Measurements from ENCODE around the gene PRELID3B. TPM values are rescaled to one million over a fixed set of nuclear protein-coding genes. Genes with fewer than 3 reads are reported as not detected.

Gene PRELID3B
- total RNA-seq, 1 experiment from 2014 or later = 129 TPM

DNA sequence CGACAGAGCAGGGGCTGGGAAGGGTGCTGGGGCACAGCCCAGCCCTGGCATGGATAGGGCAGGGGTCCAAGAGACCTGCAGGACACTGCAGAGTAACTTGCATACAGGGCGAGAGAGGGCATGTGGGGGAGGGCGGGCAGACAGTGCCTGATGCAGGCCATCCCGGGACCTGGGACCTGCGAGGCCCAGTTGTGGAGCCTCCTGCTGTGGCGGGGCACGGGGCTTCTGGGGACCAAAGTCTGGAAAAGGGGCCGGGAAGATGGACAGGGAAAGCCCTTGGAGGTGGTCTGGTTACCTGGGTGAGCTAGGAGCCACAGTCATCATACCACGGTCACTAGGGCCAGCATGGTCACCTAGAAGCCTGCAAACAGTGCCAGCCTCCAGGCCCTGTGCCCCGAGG lies 23.8 kb downstream of the PRELID3B start:
- no peak overlapping the region for H3K9ac ChIP-seq (ENCODE audit: low read length)
- H3K27me3 ChIP-seq (ENCODE audit: insufficient read depth, low read length) = no peaks in the 10 kb centered on the region
- no peak overlapping the region for H2AFZ ChIP-seq (ENCODE audit: low read depth, low read length, poor library complexity, severe bottlenecking)
- H3K4me3 ChIP-seq (replicated peaks in 1 of 2; ENCODE audit: low read depth in 1 of 2, low read length in 2 of 2) = no peak overlapping the region
- H3K9me3 ChIP-seq (ENCODE audit: control insufficient read depth in 1 of 2, insufficient read depth in 1 of 2, low read depth in 1 of 2, low read length in 2 of 2) = no peaks in the 10 kb centered on the region
- ATAC-seq (no peak), DNase-seq (ENCODE audit: low read depth, low spot score) (no peak)
- TF ChIP-seq CBX3 (IDR thresholded peaks at IDR 0.05; ENCODE audit: low read depth) = no peak
- no peak for TF ChIP-seq FOSL1 (IDR thresholded peaks at IDR 0.05; ENCODE audit: low read depth)
- no peak for TF ChIP-seq TCF7L2 (IDR thresholded peaks at IDR 0.05; ENCODE audit: borderline replicate concordance, extremely low read depth, insufficient read depth, insufficient read length)
- no peak for TF ChIP-seq JUND (IDR thresholded peaks at IDR 0.05)
- no peak for TF ChIP-seq SIN3A (IDR thresholded peaks at IDR 0.05; ENCODE audit: low read depth)
- no TSS peak for BruUV-seq (replicated peaks)
- intact Hi-C loops (cut with micrococcal nuclease) = no loop called here
- H3K79me2 ChIP-seq (ENCODE audit: insufficient read depth, low read length) = no peaks in the 10 kb centered on the region
- POLR2A ChIA-PET = no interaction called here
- H3K4me1 ChIP-seq (ENCODE audit: control insufficient read depth in 1 of 2, insufficient read depth in 2 of 2, low read length in 2 of 2) = peaks cover 0 to 5% of the 10 kb centered on the region in 2 experiments; a peak in 2 of 4 replicates
- CTCF ChIA-PET = no interaction called here
- no peak overlapping the region for H3K27ac ChIP-seq (ENCODE audit: low read depth, low read length)
- H3K4me2 ChIP-seq (ENCODE audit: low read length) = no peak overlapping the region
- H4K20me1 ChIP-seq (ENCODE audit: insufficient read depth) = no peaks in the 10 kb centered on the region
- H3K9me2 ChIP-seq (ENCODE audit: insufficient read depth) = no peaks in the 10 kb centered on the region
- peaks cover 3 to 13% of the 10 kb centered on the region in 2 experiments; a peak in 2 of 4 replicates for H3K36me3 ChIP-seq (ENCODE audit: control insufficient read depth in 1 of 2, insufficient read depth in 2 of 2, low read length in 2 of 2)
- RAD21 ChIA-PET (ENCODE audit: low non-redundant PET in 1 of 2, low total read pairs in 2 of 2, uncharacterized antibody in 2 of 2, unreplicated experiment in 2 of 2) = no interaction called here

DNA sequence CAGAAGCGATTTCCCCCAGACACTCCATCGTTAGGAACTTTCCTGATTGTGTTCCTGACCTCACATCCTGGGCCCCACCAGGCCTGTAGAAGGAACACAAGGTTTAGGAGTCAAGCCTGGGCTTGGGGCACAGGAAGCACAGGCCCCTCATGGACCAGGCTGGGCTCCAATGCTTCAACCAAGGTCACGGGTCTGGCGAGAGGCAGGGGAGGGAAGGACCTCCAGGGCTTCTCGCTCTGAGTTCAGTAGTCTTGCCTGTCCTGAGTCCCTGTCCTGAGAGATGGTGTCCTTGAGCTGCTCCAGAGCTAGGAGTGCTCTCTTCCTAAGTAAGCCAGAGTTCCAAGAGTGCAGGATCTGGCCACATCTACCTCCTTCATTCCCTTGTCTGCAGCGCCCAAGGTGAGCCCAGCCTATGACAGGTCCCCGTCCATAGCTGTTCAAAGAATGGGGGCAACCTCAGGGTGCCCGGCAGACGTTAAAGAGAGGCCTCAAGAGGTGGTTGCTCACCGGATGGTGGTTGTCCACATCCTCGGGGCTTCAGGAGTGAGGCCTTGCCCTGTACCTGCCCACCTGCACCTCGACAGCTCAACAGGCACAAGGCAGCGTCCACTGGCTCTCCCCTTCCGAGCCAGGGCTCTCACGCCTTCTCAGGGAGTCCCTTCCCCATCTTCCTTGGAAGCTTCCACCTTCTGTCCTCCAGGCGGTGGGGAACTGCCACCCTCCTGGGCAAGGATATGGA lies 24.9 kb downstream of the PRELID3B start:
- H3K4me1 ChIP-seq (ENCODE audit: control insufficient read depth in 1 of 2, insufficient read depth in 2 of 2, low read length in 2 of 2) = peaks cover 0 to 5% of the 10 kb centered on the region in 2 experiments; a peak in 2 of 4 replicates
- H3K79me2 ChIP-seq (ENCODE audit: insufficient read depth, low read length) = no peaks in the 10 kb centered on the region
- no peaks in the 10 kb centered on the region for H3K9me3 ChIP-seq (ENCODE audit: control insufficient read depth in 1 of 2, insufficient read depth in 1 of 2, low read depth in 1 of 2, low read length in 2 of 2)
- H3K9me2 ChIP-seq (ENCODE audit: insufficient read depth) = no peaks in the 10 kb centered on the region
- TF ChIP-seq, protein P1, sequence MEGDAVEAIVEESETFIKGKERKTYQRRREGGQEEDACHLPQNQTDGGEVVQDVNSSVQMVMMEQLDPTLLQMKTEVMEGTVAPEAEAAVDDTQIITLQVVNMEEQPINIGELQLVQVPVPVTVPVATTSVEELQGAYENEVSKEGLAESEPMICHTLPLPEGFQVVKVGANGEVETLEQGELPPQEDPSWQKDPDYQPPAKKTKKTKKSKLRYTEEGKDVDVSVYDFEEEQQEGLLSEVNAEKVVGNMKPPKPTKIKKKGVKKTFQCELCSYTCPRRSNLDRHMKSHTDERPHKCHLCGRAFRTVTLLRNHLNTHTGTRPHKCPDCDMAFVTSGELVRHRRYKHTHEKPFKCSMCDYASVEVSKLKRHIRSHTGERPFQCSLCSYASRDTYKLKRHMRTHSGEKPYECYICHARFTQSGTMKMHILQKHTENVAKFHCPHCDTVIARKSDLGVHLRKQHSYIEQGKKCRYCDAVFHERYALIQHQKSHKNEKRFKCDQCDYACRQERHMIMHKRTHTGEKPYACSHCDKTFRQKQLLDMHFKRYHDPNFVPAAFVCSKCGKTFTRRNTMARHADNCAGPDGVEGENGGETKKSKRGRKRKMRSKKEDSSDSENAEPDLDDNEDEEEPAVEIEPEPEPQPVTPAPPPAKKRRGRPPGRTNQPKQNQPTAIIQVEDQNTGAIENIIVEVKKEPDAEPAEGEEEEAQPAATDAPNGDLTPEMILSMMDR (IDR thresholded peaks at IDR 0.05 in 2 of 3, conservative IDR thresholded peaks at IDR 0.05 in 1 of 3; ENCODE audit: borderline replicate concordance in 1 of 3, insufficient read depth in 1 of 3, low read depth in 2 of 3, low read length in 2 of 3) = no peak
- TF ChIP-seq, protein P2, sequence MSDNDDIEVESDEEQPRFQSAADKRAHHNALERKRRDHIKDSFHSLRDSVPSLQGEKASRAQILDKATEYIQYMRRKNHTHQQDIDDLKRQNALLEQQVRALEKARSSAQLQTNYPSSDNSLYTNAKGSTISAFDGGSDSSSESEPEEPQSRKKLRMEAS (IDR thresholded peaks at IDR 0.05) = no peak
- TF ChIP-seq POLR2AphosphoS5 (IDR thresholded peaks at IDR 0.05; ENCODE audit: low read depth, low read length) = no peak
- no peaks in the 10 kb centered on the region for H3K27me3 ChIP-seq (ENCODE audit: insufficient read depth, low read length)
- no peak overlapping the region for H2AFZ ChIP-seq (ENCODE audit: low read depth, low read length, poor library complexity, severe bottlenecking)
- H3K4me2 ChIP-seq (ENCODE audit: low read length) = no peak overlapping the region
- CTCF ChIA-PET = no interaction called here
- intact Hi-C loops (cut with micrococcal nuclease) = no loop called here
- H3K4me3 ChIP-seq (replicated peaks in 1 of 2; ENCODE audit: low read depth in 1 of 2, low read length in 2 of 2) = no peak overlapping the region
- H3K27ac ChIP-seq (ENCODE audit: low read depth, low read length) = no peak overlapping the region
- BruUV-seq (replicated peaks) = no TSS peak
- DNase-seq (ENCODE audit: low read depth, low spot score) (no peak), ATAC-seq (0 out of 2 replicates have a peak, but pooled peaks have one; percentile 37)
- peaks cover 3 to 4% of the 10 kb centered on the region in 2 experiments; a peak in 2 of 4 replicates for H3K36me3 ChIP-seq (ENCODE audit: control insufficient read depth in 1 of 2, insufficient read depth in 2 of 2, low read length in 2 of 2)
- RAD21 ChIA-PET (ENCODE audit: low non-redundant PET in 1 of 2, low total read pairs in 2 of 2, uncharacterized antibody in 2 of 2, unreplicated experiment in 2 of 2) = no interaction called here
- H4K20me1 ChIP-seq (ENCODE audit: insufficient read depth) = no peaks in the 10 kb centered on the region
- H3K9ac ChIP-seq (ENCODE audit: low read length) = no peak overlapping the region
- POLR2A ChIA-PET = no interaction called here
